ENCODE data around the gene ROMO1.

Gene ROMO1

GRCh38 chr20:35662551-35662950 lies 36.7 kb upstream of the ROMO1 start:
- TF ChIP-seq, protein P1, sequence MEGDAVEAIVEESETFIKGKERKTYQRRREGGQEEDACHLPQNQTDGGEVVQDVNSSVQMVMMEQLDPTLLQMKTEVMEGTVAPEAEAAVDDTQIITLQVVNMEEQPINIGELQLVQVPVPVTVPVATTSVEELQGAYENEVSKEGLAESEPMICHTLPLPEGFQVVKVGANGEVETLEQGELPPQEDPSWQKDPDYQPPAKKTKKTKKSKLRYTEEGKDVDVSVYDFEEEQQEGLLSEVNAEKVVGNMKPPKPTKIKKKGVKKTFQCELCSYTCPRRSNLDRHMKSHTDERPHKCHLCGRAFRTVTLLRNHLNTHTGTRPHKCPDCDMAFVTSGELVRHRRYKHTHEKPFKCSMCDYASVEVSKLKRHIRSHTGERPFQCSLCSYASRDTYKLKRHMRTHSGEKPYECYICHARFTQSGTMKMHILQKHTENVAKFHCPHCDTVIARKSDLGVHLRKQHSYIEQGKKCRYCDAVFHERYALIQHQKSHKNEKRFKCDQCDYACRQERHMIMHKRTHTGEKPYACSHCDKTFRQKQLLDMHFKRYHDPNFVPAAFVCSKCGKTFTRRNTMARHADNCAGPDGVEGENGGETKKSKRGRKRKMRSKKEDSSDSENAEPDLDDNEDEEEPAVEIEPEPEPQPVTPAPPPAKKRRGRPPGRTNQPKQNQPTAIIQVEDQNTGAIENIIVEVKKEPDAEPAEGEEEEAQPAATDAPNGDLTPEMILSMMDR (IDR thresholded peaks at IDR 0.05; ENCODE audit: low read depth, low read length), result no peak
- DNase-seq, result no peak
- Histone ChIP-seq H3K27me3 (ENCODE audit: insufficient read depth, low read depth, severe bottlenecking) (no peaks in the 10 kb centered on the region), H3K27ac (no peak overlapping the region), H3K4me3 (ENCODE audit: low read depth, low read length) (no peak overlapping the region), H3K9me3 (ENCODE audit: severe bottlenecking) (no peaks in the 10 kb centered on the region), H3K36me3 (peaks cover 16% of the 10 kb centered on the region)

DNA sequence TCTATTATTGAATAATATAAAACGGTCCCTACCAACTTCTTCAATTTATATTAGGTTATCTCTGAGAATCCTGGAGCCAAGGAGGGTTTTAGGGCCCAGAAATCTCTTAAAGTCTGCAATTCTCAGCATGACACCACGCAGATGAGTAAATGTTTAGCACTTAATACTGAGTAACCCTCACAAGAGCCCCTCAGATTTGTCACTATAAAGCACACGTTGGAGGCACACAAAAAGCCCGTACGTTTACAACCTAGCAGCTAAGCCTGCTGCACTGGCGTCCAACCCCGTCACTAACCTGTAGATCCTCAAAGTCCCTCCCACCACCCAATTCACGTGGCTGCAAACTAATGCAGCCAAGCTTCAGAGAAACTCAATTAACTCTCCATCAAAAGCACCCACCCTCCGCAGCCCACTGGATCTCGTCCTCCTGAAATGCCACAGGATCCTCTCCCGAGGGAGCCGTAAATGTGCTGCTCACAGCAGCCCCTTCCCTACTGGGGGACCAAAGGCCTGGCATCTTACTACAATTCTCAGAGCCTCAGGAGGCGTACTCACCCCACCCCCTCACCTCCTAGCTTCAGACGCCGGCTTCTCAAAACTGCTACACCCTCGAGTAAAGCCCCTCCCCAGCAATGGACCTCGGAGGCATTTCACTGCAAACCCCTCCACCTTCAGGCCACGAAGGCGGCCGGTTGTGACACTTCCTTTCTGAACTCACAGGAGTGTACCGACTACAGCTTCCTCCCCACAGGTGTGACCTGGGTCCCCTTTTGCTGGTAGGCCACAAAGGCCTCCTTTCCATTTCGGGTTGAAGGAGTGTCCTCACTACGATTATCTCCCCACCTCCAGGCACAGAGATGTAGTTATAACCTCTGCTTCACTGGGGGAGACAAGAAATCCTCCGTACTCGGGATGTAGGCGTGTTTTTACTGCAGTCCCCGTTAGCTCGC lies 35.4 kb upstream of the ROMO1 start:
- peak overlapping the region; percentile 62 for H3K4me3 ChIP-seq (ENCODE audit: low read depth, low read length)
- H3K27ac ChIP-seq, result peak overlapping the region; percentile 99
- TF ChIP-seq, protein P1 (IDR thresholded peaks at IDR 0.05; ENCODE audit: low read depth, low read length), result no peak
- peak; percentile 57 for DNase-seq
- no peaks in the 10 kb centered on the region for H3K27me3 ChIP-seq (ENCODE audit: insufficient read depth, low read depth, severe bottlenecking)
- H3K36me3 ChIP-seq, result peaks cover 16% of the 10 kb centered on the region
- no peaks in the 10 kb centered on the region for H3K9me3 ChIP-seq (ENCODE audit: severe bottlenecking)

DNA sequence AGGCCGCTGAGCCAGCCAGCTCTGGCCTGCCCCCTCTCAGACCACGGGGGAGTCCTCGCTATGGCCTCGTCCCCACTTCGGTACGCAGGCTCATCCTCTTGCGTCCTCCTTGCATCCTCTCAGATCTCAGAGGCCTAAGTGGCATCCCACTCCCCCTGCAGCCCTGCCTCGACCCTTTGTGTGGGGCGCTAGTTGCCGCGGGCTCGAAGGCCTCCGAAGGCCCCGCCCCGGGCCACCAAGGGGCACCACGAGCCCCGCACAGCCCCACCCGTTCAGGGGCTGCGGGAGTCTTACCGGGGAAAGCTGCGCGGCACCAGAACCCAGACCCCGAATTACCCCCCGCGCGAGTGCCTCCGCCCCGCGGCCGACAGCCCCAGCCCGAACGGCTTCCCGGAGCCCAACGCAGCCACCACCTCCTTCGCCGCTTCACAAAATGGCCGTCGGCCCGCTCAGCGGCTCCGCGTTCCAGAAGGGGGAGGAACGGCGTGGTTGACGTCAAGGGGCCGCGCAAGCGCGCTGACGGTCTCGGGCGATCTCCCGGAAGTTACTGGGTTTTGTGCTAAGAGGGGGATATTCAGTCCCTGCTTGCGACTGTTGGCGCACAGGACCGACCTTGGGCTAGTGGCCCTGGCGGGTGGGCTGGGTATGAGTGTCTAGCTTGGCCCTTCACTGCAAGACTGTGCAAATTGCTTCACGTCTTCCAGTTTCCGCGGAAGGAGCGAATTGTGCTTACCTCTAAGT lies 34.6 kb upstream of the ROMO1 start, which contains the start of the genes CPNE1 and RBM12:
Gene CPNE1, minus strand, starts transcription at position 435 of the 741 bp plus-strand sequence. CDS start 31,977 bp downstream, outside the sequence.
Gene RBM12, minus strand, starts transcription at position 435 of the 741 bp plus-strand sequence. CDS start 9,578 bp downstream, outside the sequence.
- Histone ChIP-seq H3K36me3 (peaks cover 22% of the 10 kb centered on the region), H3K9me3 (ENCODE audit: severe bottlenecking) (no peaks in the 10 kb centered on the region), H3K27ac (peak within 1 kb of the TSS; percentile 99), H3K27me3 (ENCODE audit: insufficient read depth, low read depth, severe bottlenecking) (no peaks in the 10 kb centered on the region), H3K4me3 (ENCODE audit: low read depth, low read length) (peak within 1 kb of the TSS; percentile 62)
- peak; percentile 94 for DNase-seq
- TF ChIP-seq, protein P1 (IDR thresholded peaks at IDR 0.05; ENCODE audit: low read depth, low read length), result no peak; the same call in 1 of the 2 replicates

- Histone ChIP-seq H3K9me3 (ENCODE audit: severe bottlenecking) (no peaks in the 10 kb centered on the region), H3K36me3 (peaks cover 28% of the 10 kb centered on the region), H3K4me3 (ENCODE audit: low read depth, low read length) (no peak overlapping the region), H3K27me3 (ENCODE audit: insufficient read depth, low read depth, severe bottlenecking) (no peaks in the 10 kb centered on the region), H3K27ac (no peak overlapping the region)
- TF ChIP-seq, protein P1 (IDR thresholded peaks at IDR 0.05; ENCODE audit: low read depth, low read length), result no peak
- DNase-seq, result no peak
Observed at GRCh38 chr20:35665949-35666288, 33.3 kb upstream of the ROMO1 start.

GRCh38 chr20:35669221-35669620 lies 30.0 kb upstream of the ROMO1 start:
- no peak overlapping the region for H3K4me3 ChIP-seq (ENCODE audit: low read depth, low read length)
- peaks cover 30% of the 10 kb centered on the region for H3K36me3 ChIP-seq
- H3K27ac ChIP-seq, result no peak overlapping the region
- TF ChIP-seq, protein P1 (IDR thresholded peaks at IDR 0.05; ENCODE audit: low read depth, low read length), result no peak
- H3K27me3 ChIP-seq (ENCODE audit: insufficient read depth, low read depth, severe bottlenecking), result no peaks in the 10 kb centered on the region
- DNase-seq, result no peak
- H3K9me3 ChIP-seq (ENCODE audit: severe bottlenecking), result no peaks in the 10 kb centered on the region

Measured in WERI-Rb-1 (cell line).